Activated CD4-positive, alpha-beta T cell treated with anti-CD3 and anti-CD28 coated beads, Interleukin-2, amount 50 U/mL, for 4 hours (primary cell): ENCODE measurements around the gene GALNT18.

Experiments
- DNase-seq, 2 experiments: peaks; one replicate each; pipeline ENCODE4 v3.0.0-alpha.2; 2020

The GALNT18 gene

DNA sequence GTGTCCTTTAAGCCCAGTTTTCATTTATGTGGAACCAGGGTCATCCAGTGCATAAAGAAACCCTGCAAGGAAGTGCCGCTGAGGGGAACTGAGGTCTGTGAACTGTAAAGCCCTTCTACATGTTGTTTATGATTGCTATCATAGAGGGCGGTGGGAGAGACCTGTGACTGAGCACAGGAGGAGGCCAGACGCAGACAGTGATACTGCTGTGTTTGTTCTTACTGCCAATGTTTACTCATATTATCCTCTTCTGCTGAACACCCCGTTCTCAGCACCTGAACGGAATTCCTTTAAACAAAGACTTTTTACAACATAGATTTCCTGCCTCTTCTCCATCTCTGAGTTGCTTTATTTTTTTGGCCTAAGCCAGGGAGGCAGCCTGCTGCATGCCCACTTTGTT, 967 bp upstream of the GALNT18 start:
- no peak for DNase-seq

- DNase-seq: no peak
Measured at GRCh38 chr11:11622340-11622706, 518 bp upstream of the GALNT18 start.

DNA sequence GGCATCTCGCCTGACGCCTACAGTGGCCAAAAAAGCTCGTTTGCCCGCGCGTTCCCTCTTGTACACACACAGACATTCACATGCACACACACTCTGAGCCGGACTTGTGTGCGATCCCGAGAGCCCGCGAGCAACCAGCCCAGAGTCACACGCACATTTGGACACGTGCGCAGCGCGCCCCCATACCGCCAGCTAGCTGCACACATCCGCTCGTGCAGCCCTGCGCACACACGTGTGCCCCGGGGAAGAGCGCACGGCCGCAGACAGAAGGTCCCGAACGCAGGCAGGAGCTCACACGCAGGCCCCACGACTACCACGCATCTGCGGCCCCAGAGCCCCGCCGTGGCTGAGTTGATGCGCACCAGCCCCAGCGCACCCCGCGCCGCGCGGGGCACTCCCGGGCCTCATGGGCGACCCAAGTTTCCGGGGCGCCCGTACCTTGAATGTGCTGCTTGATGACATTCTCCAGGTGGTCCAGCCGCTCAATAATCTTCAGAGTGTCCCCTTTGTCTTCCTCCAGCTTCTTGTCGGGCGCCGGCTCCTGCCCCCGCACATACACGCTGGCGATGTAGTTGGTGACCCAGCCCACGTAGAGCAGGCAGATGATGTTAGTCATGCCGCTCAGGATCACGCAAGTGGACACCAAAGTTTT, 758 bp downstream of the GALNT18 start:
- DNase-seq: no peak

DNA sequence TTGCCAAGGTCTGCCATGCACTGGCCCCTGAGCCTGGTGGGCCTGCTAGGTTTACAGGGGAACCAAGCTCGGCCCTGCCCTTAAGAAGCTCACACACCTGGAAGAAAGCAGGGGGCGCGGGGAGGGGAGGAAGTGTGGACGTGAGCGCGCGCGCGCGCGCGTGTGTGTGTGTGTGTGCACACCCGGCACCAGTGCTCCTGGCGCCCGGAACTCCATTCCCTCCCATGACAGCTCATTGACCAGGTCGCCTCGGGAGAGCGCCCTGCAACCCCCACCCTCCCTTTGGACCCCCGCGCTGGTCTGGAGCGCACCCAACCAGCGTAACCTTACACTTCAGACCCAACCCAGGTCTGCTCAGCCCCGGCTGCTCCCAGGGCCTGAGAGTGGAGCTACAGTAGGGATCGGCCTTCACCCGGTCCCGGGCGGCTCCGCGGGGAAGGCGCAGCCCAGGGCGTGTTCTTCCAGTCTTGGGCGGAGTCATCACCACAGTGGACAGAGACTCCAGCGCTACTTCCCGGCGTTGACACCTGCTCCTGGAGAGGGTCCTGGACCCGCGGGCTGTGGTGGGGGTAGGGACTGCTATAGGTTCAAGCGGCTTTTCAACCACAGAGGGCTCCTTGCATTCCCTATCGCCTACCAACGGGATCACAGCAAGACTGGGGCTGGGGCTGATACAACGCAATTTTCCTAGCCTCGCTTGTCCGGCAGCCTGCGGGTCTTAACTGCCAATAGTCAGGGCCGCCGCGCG, 1.5 kb downstream of the GALNT18 start:
- DNase-seq: no peak

DNA sequence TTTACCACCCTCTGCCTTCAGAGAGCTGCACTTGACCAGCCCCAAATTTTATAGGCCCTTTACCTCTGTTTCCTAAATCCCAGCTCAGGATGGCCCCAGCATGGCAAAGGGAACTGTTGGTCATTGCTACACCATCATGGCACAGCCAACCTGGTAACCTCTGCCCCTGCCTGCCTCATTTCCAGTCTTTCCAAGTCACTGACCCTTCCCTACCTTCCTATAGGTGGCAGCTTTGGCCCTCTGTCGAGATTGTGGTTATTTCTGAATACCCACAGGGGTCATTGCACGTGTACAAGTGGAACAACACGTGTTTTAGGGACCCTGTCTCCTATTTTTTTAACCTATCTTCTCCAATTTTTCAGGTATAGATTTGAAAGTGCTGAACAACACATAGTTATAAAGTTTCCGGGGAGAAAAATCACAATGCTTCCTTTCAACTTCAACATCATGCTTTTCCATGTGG, 2.8 kb downstream of the GALNT18 start:
- DNase-seq: no peak

- no peak for DNase-seq
Measured at GRCh38 chr11:11615086-11615485, 6.7 kb downstream of the GALNT18 start.

GRCh38 chr11:11612439-11612838, 9.4 kb downstream of the GALNT18 start:
- no peak for DNase-seq

DNA sequence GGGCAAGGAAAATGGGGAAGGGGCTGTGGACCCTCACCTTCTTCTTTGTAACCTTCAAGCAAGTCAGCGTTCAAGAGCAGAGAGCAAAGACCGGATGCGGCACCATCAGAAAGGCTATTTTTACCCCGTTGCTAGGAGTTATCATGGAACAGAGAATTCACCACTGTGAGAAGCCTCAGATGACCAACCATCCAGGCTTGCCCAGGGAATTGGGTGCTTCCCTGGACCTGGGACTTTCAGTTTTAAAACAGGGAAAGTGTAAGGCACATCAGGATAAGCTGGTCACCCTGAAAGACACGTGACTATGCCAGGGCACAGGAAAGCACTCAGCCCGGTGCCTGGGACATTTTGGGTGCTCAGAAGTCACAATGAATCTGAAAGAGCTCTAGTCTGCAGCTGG, 10.4 kb downstream of the GALNT18 start:
- DNase-seq: no peak

GRCh38 chr11:11608783-11609232, 13.0 kb downstream of the GALNT18 start:
- no peak for DNase-seq

GRCh38 chr11:11607772-11608171, 14.0 kb downstream of the GALNT18 start:
- no peak for DNase-seq

- DNase-seq: no peak
Measured at GRCh38 chr11:11605821-11606450, 15.9 kb downstream of the GALNT18 start.

GRCh38 chr11:11605181-11605580, 16.6 kb downstream of the GALNT18 start:
- DNase-seq: no peak

GRCh38 chr11:11604370-11604990, 17.3 kb downstream of the GALNT18 start:
- no peak for DNase-seq

GRCh38 chr11:11602011-11602410, 19.8 kb downstream of the GALNT18 start:
- DNase-seq: no peak

- no peak for DNase-seq
Measured at GRCh38 chr11:11600288-11600687, 21.5 kb downstream of the GALNT18 start.

- no peak for DNase-seq
Measured at GRCh38 chr11:11598243-11598642, 23.6 kb downstream of the GALNT18 start.

DNA sequence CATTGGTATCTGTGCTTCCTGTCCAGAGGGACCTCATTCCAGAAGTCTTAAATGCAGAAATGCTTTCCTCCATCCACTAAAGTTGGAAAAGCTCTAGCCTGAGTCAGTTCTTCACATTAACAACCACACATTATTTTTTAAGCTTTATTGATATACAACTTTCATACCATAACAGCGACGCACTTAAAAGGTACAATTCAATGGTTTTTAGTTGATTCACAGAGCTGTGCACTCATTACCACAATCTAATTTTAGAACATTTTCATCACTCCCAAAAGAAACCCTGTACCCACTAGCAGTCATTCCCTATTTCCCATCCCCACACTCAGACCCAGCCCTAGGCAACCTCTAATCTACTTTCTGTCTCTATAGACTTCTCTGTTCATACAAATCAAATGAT, 27.6 kb downstream of the GALNT18 start:
- no peak for DNase-seq

GRCh38 chr11:11592146-11592684, 29.6 kb downstream of the GALNT18 start:
- DNase-seq: no peak

DNA sequence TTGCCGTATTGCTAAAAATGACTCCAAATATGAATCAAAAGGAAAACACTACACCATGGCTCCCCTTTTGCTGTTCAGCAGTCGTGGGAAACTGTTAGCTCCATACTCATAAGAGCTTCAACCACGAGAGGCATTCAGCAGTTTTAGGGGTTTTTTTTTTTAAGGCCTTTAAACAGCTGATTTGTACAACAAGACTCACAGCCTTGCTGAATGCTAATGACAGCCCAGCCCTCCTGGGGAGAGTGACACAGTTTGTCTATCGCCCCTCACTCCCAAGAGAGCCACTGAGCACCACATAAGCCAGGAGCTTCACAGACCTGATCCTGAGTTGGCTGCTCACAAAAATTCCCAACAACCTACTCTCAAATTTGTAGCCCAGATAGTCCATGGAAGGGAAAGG, 32.4 kb downstream of the GALNT18 start:
- DNase-seq: no peak

GRCh38 chr11:11588891-11589290, 32.9 kb downstream of the GALNT18 start:
- no peak for DNase-seq

- DNase-seq: no peak
Measured at GRCh38 chr11:11588243-11588642, 33.6 kb downstream of the GALNT18 start.

DNA sequence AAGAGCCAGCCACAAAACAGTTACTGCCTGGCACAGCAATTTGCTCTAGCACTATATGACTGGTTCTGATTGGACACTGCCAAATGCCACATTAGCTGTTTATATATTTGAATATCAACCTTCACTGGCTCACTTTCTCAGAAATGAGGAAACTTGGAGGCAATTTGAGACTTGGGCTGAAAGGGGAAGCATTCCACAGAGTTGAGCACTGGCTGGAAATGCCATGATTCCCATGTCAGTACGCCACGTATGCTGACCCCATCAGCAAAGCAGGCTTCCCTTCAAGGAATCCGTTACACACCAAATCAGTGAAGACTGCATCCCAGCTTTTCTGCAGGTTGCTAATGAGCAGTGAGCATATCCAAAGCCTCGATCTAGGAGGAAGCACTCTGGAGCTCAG, 34.7 kb downstream of the GALNT18 start:
- no peak for DNase-seq

DNA sequence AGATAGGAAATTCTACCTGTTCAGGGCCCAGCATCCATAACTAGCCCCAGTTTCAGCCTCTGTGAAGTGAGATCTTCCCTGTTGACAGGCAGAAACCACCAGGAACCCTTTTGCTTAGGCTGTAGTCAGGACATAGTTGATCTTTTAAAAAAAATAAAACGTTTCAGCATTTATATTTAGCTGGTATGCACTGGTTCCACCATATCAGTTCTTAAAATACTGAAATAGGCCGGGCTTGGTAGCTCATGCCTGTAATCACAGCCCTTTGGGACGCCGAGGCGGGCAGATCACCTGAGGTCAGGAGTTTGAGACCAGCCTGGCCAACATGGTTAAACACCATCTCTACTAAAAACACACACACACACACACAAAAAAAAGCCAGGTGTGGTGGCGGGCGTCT, 35.3 kb downstream of the GALNT18 start:
- no peak for DNase-seq
